Fibroblast of skin of right quadriceps (primary cell): ENCODE data around the gene C17orf114.

ENCODE experiments used
- DNase-seq: peaks from one replicate; pipeline ENCODE4 v3.0.0-alpha.2; 2013

C17orf114 gene

DNA sequence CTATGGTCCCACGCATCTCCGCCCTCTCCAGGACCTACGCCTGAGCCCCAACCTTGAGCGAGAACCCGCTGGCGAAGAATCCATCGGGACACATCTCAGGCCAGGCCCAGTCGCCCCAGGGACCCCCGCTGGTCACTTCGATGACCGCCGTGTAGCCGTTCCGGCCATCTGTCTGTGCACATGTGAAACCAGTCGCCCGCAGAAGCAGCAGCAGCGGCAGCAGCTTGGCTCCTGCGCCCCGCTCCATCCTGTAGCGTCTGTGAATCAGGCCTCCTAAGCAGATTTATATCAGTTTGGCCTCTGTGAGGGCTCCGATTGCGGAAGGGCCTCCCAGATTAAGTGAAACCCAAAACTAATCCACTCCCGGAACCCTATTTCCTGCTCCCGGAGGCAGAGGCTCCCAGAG, 16.0 kb downstream of the C17orf114 start, which contains the start of gene VMO1:
VMO1 (minus strand) TSS at position 259 of the 406 bp plus-strand sequence; CDS start at position 247, 12 bp downstream.
- DNase-seq, result peak; percentile 24

DNA sequence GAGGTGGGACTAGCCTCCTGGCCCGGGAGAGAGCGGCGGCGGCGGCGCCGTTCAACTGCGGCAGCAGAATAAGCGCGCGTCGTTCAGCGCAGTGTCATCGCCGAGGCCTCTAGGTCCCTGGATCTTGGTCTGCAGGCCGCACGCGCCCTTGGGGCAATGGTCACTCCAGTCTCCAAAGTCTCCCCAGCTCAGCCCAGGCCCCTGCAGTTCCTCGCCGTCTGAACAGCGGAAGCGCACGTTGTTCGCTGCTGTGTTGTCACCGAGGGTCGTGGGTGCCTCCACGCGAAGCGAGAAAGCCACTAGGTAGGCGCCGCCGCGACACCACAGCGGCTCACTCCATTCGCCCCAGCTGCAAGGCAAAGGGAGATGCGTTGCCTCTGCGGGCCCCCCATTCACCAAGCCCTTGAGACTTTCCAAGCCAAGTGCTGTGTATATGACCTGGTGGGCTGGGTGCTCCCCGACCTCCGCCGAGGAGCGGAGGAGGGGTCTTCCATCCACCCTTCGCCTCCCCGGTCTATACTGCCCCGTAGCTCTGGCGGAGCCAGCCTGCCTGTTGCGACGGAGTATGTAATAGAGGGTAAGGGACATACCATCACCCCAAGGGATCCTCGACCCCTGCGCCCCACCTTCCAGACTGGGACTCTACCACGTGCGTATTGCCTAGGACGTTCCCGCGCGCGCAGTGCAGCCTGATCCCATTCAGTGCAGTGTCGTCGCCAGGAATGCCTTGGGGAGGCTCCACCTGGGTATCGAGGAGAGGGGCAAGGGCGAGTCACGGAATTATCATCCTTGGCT, 16.6 kb downstream of the C17orf114 start:
- DNase-seq, result no peak

DNA sequence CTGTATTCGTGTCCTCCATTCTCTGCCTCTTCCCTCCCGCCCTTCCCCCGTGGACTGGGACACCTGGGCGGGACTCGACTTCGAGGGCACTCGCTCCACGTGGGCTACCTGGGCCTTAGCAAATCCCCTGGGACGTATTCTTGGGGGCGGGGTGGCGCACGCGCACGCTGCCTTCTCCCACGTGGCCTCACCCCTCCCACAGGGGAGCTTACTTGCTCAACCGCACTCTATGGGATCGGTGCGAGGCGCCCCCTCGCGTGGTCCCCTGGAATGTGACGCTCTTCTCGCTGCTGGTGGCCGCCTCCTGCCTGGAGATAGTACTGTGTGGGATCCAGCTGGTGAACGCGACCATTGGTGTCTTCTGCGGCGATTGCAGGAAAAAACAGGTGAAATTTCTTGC, 19.5 kb downstream of the C17orf114 start:
- no peak for DNase-seq

DNA sequence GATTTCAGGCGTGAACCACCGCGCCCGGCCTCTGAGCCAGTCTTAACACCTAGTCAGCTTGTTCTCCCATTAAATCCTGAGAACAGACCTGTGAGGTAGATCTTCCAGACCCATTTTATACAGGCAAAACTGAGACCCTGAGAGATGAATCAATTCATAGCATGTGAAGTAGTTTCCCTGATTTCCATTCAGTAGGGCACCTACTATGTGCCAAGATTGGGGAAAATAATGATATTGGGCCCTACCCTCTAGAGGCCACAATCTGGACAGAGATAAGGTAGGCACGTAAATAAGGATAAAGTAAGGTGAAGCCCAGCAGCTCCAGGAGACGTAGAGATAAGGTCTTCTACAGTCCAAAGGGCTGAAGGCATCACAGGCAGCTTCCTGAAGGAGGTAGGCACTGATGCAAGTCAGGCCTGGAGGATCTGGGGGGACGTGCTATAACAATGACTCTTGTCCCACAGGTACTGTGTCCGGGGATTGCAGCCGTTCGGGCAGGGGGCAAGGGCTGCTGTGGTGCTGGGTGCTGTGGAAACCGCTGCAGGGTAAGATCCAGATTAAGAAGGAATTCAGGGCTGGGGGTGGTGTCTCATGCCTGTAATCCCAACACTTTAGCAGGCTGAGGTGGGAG, 21.7 kb downstream of the C17orf114 start:
- no peak for DNase-seq

- DNase-seq, result no peak
Observed at GRCh38 chr17:4777969-4778760, 24.0 kb downstream of the C17orf114 start.

DNA sequence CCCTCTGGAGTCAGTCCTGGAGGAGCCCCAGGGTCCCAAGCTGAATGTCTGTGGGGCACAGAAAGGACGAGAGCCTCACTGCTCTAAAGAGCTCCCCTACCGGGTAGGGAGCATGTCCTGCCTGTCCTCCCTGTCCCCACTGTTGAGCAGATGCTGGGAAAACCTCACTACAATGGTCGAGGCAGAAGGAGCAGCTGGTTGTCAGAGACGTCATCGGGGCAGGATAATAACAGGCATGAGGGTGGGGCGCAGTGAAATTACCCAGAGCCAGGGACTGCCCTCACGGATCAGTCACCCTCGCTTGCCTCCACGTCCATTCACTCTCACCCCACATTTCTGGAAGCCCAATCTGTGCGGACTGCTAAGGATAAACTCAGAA, 29.9 kb downstream of the C17orf114 start:
- no peak for DNase-seq

DNA sequence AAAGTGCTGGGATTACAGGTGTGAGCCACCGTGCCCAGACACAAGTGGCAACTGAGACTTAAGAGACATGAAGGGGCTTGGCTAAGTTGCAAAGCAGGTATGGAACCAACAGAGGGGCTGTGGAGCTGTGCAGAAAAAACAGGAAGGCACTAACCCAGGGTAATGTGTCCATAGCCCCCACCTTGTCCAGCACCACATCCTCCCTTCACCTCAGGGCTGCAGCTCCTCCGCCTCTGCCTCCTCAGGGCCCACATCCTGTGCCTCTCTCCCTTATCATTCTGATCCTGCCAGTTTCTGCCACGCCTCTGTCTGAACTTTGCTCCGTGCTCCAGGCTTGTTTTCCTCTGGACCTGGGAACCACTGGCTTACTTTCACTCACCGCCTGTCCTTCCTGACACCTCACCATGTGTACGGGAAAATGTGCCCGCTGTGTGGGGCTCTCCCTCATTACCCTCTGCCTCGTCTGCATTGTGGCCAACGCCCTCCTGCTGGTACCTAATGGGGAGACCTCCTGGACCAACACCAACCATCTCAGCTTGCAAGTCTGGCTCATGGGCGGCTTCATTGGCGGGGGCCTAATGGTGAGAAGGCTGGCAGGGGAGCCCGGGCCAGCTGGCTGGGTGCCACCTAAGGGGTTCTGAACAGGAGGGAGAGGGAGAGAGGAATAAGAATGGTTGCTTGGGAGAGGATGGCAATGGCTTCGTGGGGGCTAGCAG, 30.5 kb downstream of the C17orf114 start, which contains the start of gene TM4SF5:
TM4SF5 (plus strand) TSS at position 368 of the 716 bp plus-strand sequence; CDS start at position 405, 37 bp downstream.
- no peak for DNase-seq

DNA sequence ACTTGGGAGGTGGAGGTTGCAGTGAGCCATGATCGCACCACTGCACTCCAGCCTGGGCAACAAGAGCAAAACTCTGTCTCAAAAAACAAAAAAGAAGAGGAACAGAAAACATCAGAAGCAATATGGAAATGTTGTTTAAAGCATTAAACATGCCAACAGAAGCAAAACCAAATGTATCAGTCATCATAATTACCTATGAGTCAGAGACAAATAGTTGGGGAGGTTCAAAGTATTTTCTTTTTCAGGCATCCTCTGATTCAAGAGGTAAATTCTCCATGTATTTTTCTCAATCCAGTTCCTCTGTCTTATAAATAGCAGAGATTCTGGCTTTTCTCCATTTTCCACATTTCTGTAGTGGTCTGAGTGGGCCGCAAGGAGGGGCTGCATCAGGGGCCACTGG, 32.5 kb downstream of the C17orf114 start:
- peak; percentile 45 for DNase-seq

DNA sequence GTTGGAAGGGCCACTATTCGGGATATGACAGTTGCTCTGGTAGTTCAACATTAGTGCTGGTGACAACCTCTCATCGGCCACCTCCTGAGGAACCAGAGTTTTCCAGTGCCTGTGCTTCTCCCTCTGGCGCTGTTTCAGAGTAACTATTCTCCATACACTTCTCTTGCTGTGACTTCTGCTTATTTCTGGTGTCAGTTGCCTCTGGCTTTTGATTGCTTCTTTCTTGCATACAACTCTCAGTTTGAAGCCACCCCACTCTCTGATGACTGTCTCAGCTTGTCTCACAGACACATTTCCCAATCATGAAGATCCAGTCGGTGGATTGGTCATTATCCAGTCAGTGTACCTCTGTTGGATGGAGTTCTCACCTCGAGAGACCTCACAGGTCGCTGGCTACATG, 33.8 kb downstream of the C17orf114 start:
- DNase-seq, result no peak

GRCh38 chr17:4766723-4767122, 35.4 kb downstream of the C17orf114 start:
- DNase-seq, result no peak

- DNase-seq, result no peak
Observed at GRCh38 chr17:4766201-4766600, 35.9 kb downstream of the C17orf114 start.

DNA sequence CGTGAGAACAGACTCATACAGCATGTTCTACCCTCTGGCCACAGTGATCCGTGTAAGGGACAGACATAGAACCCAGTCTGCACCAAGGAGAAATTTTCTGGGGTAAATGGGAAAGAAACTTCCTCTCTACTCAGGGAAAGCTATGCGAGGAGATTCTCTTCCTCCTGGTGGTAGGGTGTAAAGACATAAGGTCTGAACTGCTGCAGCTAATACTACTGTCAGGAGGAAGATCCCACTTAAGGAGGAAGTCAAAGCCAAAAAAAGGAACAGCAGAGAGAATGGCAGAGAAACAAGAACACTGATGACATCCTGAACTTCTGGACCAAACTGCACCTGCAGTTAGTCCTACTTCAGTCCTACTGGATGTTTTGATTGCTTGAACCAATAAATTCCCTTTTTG, 37.5 kb downstream of the C17orf114 start:
- DNase-seq, result no peak

DNA sequence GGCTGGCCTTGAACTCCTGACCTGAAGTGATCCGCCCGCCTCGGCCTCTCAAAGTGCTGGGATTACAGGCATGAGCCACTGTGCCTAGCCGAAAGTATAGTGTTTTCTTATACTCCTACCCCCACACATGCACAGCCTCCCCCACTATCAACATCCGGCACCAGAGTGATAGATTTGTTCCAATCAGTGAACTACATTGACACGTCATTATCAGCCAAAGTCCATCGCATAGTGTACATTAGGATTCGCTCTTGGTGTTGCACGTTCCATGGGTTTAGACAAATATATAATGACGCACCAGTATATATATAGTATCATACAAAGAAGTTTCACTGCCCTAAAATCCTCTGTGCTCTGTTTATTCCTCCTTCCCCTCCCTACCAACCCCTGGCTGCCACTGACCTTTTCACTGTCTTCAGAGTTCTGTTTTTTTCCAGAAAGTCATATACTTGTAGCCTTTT, 42.3 kb downstream of the C17orf114 start:
- no peak for DNase-seq

DNA sequence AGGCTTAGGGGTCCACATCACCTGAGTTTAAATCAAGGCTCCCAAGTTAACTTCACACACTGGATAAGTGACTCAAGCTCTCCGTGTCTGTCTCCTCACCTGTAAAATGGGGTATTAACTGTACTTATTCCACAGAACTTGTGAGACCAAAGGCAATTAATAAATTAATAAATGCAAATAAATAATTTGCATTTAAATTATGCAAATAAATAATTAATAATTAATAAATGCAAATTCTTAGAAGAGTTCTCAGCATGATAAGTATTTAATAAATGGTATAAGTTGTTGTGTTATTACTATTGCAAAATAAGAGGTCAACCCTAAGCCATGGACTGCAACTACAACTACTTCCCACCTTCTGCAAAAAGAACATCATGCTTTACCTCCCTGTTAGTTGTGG, 48.7 kb downstream of the C17orf114 start:
- DNase-seq, result no peak

- DNase-seq, result peak; percentile 28
Observed at GRCh38 chr17:4751932-4752331, 50.2 kb downstream of the C17orf114 start.
